Measurements from ENCODE around the gene IL10RB. TPM values are rescaled to one million over a fixed set of nuclear protein-coding genes. Genes with fewer than 3 reads are reported as not detected.

IL10RB gene
- total RNA-seq, 1 experiment from 2014 or later, result 3.1 TPM

DNA sequence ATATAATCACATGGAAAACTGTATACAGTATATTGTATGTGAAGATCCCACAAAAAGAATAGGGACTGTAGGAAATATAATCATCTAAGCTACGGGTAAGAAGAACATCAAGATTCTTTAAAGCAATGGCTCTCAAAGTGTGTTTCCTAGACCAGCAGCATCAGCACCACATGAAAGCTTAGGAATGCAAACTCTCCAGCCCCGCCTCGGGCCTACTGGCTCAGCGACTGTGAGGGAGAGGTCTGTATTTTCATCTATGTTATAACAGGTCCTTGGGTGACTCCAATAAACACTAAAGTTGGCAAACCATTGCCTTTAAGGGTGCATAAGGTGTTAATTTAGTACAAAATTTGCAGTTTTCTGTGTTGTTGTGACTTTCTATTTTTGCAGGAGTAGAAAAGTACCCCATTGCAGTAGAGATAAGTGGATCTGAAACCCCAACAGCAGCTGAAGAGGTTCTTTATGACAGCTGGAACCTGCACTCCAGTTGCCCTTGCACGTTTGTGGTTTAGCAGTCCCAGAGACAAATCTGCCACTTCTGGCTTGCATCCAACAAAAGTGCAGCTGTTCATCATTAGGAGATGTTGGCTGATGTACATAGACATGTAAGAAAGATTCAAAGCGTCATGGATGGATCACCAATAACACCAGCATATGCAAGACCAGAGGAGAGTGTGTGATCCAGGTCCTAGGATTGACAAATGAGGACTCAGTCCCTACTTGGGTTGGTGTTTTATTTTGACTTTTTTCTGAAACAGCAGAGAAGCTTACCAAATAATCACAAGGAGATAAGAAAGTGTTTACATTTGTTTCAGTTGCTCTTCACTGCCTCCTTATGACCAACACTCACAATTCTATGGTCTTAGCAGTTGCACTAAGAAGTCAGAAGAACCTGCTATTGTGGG, 42.7 kb downstream of the IL10RB start:
- no peak overlapping the region for H2BK20ac ChIP-seq (ENCODE audit: low read depth, low read length, poor library complexity, severe bottlenecking)
- H3K27me3 ChIP-seq (ENCODE audit: insufficient read depth, low read length), result no peaks in the 10 kb centered on the region
- H3K4me1 ChIP-seq (ENCODE audit: insufficient read depth, low read length), result no peaks in the 10 kb centered on the region
- H3K4me1 Mint-ChIP-seq, result peaks cover 0 to 2% of the 10 kb centered on the region in 2 experiments; a peak in 2 of 4 replicates
- H3K9me3 Mint-ChIP-seq, result peaks cover 0 to 2% of the 10 kb centered on the region in 2 experiments; a peak in 1 of 5 replicates
- H3K27ac ChIP-seq (ENCODE audit: insufficient read length, low read depth, low read length), result no peak overlapping the region
- no peak overlapping the region for H3K18ac ChIP-seq (ENCODE audit: insufficient read length, low read depth, low read length)
- no peak overlapping the region for H3K4me3 Mint-ChIP-seq
- H4K91ac ChIP-seq (ENCODE audit: insufficient read length, low read depth, low read length), result no peak overlapping the region
- no peak overlapping the region for H3K9ac ChIP-seq (ENCODE audit: extremely low read depth, insufficient read length, low read length)
- H3K14ac ChIP-seq (ENCODE audit: insufficient read depth, low read length), result no peak overlapping the region
- H3K36me3 Mint-ChIP-seq (ENCODE audit: insufficient read depth in 1 of 3, low read depth in 3 of 3), result no peaks in the 10 kb centered on the region
- no peak overlapping the region for H3K27ac Mint-ChIP-seq
- H2AFZ ChIP-seq (ENCODE audit: low read length), result no peak overlapping the region
- TF ChIP-seq, protein P1, sequence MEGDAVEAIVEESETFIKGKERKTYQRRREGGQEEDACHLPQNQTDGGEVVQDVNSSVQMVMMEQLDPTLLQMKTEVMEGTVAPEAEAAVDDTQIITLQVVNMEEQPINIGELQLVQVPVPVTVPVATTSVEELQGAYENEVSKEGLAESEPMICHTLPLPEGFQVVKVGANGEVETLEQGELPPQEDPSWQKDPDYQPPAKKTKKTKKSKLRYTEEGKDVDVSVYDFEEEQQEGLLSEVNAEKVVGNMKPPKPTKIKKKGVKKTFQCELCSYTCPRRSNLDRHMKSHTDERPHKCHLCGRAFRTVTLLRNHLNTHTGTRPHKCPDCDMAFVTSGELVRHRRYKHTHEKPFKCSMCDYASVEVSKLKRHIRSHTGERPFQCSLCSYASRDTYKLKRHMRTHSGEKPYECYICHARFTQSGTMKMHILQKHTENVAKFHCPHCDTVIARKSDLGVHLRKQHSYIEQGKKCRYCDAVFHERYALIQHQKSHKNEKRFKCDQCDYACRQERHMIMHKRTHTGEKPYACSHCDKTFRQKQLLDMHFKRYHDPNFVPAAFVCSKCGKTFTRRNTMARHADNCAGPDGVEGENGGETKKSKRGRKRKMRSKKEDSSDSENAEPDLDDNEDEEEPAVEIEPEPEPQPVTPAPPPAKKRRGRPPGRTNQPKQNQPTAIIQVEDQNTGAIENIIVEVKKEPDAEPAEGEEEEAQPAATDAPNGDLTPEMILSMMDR (conservative IDR thresholded peaks at IDR 0.05), result no peak
- no peak overlapping the region for H3K23ac ChIP-seq (ENCODE audit: insufficient read length, low read depth, low read length)
- no peak overlapping the region for H2BK15ac ChIP-seq (ENCODE audit: low read depth, low read length)
- H3K4me2 ChIP-seq (ENCODE audit: insufficient read depth, insufficient read length, low read length), result no peak overlapping the region
- no peak overlapping the region for H2BK120ac ChIP-seq (ENCODE audit: low read depth, low read length, poor library complexity, severe bottlenecking)
- no peaks in the 10 kb centered on the region for H3K79me1 ChIP-seq (ENCODE audit: insufficient read depth, low read depth, low read length, poor library complexity, severe bottlenecking)
- DNase-seq, result no peak
- H3T11ph ChIP-seq (ENCODE audit: low read length), result no peak overlapping the region
- no peaks in the 10 kb centered on the region for H3K79me2 ChIP-seq (ENCODE audit: insufficient read depth, low read length)
- no peak overlapping the region for H2AK5ac ChIP-seq (ENCODE audit: insufficient read length, low read length)
- H3K4ac ChIP-seq (ENCODE audit: low read depth, low read length), result no peak overlapping the region
- H3K56ac ChIP-seq (ENCODE audit: insufficient read length, low read depth, low read length), result no peak overlapping the region
- H4K8ac ChIP-seq (replicated peaks; ENCODE audit: insufficient read length, low read depth, low read length), result no peak overlapping the region
- no peak overlapping the region for H2BK12ac ChIP-seq (ENCODE audit: insufficient read length, low read depth, low read length)
- H3K9me3 ChIP-seq (ENCODE audit: control insufficient read depth, low read depth, low read length), result no peaks in the 10 kb centered on the region
- H3K23me2 ChIP-seq (ENCODE audit: insufficient read length, low read depth, low read length, poor library complexity, severe bottlenecking), result no peaks in the 10 kb centered on the region
- no peaks in the 10 kb centered on the region for H4K20me1 ChIP-seq (ENCODE audit: control insufficient read depth, insufficient read depth, insufficient read length)
- no peak overlapping the region for H4K5ac ChIP-seq (ENCODE audit: insufficient read length, low read depth, low read length)
- H2BK5ac ChIP-seq (ENCODE audit: insufficient read length, low read length), result no peak overlapping the region
- no CpG with 5 or more reads among the region's 6 CpGs for WGBS (ENCODE audit: extremely low coverage, insufficient read length, low lambda C conversion rate)
- no peaks in the 10 kb centered on the region for H3K27me3 Mint-ChIP-seq (ENCODE audit: low read depth)

Measured in H9 (cell line).